AG04449 (cell line): Measurements from ENCODE around the gene CASP9.

Experiments
- CTCF ChIA-PET: fragments of 350-600 bp; formaldehyde crosslinking; extraction: SDS; loops from one replicate; lab custom pipeline; 2021; ENCODE audit warnings: antibody characterized with exemption; lab: Yijun Ruan, JAX
- POLR2A ChIA-PET: fragments of 400-600, 350-600 bp; formaldehyde crosslinking; extraction: SDS; loops from one replicate; lab custom pipeline; 2020; ENCODE audit warnings: antibody characterized with exemption, inconsistent platforms; lab: Yijun Ruan, JAX
- DNase-seq: peaks from one replicate; pipeline ENCODE4 v3.0.0-alpha.2; 2010; ENCODE audit warnings: low read depth, low spot score
- H3K4me3 ChIP-seq: 2 replicates; pipeline ENCODE4 v1.5.1; 2011; ENCODE audit warnings: low read depth, mild to moderate bottlenecking, control low read depth, low read length
- TF ChIP-seq, protein P1 (sequence below): IDR thresholded peaks from one replicate; pipeline ENCODE4 v1.5.1; 2011; ENCODE audit warnings: mild to moderate bottlenecking, moderate library complexity, low read length, control low read depth, inconsistent platforms; ENCODE audit not compliant: insufficient read depth; ENCODE audit errors: missing control alignments

CASP9 gene

DNA sequence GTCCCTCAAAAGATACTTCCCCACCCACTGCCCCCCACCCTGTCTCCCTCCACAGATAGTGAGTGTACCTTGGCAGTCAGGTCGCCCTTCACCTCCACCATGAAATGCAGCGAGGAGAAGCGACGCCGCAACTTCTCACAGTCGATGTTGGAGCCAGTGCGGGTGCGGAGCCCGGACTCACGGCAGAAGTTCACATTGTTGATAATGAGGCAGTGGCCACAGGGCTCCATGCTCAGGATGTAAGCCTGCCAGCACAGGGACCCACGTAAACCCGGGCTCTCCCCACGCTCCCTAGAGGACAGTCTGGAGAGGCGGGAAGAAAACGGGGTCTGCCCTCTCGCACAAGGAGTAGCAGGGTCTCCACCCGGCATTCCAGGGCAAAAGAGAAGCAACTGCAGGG, 17.2 kb downstream of the CASP9 start:
- DNase-seq = no peak
- no peak overlapping the region for H3K4me3 ChIP-seq
- CTCF ChIA-PET = no interaction called here
- POLR2A ChIA-PET = no interaction called here
- TF ChIP-seq, protein P1, sequence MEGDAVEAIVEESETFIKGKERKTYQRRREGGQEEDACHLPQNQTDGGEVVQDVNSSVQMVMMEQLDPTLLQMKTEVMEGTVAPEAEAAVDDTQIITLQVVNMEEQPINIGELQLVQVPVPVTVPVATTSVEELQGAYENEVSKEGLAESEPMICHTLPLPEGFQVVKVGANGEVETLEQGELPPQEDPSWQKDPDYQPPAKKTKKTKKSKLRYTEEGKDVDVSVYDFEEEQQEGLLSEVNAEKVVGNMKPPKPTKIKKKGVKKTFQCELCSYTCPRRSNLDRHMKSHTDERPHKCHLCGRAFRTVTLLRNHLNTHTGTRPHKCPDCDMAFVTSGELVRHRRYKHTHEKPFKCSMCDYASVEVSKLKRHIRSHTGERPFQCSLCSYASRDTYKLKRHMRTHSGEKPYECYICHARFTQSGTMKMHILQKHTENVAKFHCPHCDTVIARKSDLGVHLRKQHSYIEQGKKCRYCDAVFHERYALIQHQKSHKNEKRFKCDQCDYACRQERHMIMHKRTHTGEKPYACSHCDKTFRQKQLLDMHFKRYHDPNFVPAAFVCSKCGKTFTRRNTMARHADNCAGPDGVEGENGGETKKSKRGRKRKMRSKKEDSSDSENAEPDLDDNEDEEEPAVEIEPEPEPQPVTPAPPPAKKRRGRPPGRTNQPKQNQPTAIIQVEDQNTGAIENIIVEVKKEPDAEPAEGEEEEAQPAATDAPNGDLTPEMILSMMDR = no peak

DNA sequence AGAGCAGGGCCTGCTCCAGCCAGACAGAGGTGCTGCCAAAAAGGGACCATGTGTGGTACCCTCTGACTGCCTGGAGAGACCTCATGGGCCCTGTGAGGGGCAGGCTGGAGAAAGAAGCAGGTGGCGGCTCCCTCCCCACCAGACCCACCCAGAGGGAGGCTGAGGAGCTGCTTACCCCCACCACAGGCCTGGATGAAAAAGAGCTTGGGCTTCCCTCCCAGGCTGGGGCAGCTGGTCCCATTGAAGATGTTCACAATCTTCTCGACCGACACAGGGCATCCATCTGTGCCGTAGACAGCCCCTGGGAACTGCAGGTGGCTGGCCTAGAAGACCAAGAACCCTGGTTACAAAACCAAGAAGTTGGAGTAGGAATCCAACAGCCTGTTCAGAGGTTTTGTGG, 19.6 kb downstream of the CASP9 start:
- POLR2A ChIA-PET = no interaction called here
- TF ChIP-seq, protein P1 = no peak
- CTCF ChIA-PET = interaction anchor here (1.5 to 1.9 kb wide), 2 partner anchors 9 to 180 kb away, joined by 5 to 7 read pairs; no protein-coding TSS in a partner anchor
- DNase-seq = no peak
- no peak overlapping the region for H3K4me3 ChIP-seq

DNA sequence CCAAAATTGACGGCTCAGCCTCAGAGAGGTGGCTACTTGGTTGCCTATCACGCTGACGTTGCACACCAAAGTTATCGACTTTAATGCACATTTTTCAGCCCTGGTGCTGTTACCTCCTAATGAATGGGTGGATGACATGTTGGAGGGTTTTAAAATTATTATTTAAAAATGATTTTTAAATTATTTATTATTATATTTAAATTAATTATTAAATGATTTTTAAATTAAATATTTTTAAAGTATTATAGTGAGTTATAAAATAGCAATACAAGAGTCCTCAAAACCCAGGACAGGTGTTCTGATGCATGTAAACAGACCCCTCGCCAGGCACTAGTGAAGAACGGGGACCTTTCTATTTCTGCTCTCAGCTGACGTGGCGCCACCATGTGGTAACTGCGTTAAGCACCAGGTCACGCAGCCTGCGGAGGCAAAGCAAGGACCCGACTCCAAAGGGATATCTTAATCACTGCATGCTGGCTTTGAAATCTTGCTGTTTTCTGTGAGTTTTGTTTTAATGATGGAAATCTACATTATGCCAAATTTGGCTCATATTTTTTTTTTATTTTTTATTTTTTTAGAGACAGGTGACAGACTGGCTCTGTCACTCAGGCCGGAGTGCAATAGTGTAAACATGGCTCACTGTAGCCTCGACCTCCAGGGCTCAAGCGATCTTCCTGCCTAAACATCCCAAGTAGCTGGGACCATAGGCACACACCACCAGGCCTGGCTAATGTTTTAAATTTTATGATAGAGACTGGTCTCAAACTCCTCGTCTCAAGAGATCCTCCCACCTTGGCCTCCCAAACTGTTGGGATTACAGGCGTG, 22.6 kb downstream of the CASP9 start:
- TF ChIP-seq, protein P1 = peak; percentile 80
- ChIA-PET CTCF (interaction anchor here (0.8 to 1.6 kb wide), 8 partner anchors 9 to 178 kb away, joined by 3 to 5 read pairs (median 3); no protein-coding TSS in a partner anchor), POLR2A (no interaction called here)
- DNase-seq = no peak
- H3K4me3 ChIP-seq = no peak overlapping the region

DNA sequence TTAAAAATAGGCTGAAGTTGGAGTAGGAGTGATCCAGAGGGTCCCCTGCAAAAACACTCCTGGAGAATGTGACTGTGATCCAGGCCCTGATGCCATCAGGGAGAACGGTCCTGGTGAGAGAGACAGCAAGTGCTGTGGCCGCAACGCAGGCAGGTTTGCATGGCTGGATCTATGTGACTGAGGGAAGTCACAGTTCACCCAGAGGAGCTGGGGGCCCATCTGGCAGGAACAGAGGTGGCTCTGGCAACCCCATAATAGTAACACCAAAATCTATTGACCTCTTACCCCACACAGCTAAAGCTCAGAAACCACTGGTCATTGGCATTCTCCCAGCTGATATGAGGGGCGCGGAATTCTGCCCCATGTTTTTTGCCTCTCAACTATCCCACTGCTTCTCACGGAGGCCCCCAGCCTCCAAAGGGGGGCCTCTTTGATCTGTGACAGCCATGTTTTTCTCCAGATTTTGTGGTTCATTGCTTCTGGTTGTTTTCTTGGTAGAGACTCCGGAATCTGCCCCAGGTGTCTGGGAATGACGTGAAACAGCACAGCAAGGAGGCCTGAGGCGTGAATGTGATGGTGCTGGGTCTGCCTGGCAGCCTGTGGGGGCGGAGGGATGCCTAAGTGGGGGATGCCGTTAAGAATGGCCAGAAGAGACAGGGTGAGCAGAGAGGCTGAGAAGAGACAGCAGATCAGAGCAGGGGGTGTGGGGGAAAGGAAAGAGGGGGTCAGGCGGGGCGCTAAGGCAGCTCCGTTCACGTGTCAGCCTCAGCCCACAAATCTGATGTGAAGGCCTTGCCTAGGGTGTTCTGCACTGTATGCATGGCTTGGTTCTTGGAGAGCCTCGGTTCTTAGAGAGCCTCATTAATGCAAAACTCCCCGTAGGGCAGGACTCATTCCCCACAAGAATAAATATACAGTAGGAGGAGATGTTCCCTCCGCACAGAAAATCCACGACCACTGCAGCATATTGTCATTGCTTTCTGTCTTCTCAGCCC, 23.5 kb downstream of the CASP9 start:
- DNase-seq = no peak
- CTCF ChIA-PET = interaction anchor here (0.8 to 2.7 kb wide), 15 partner anchors 8 to 372 kb away, joined by 3 to 16 read pairs (median 3); partner anchors contain the start of gene CASP9
- no peak overlapping the region for H3K4me3 ChIP-seq
- TF ChIP-seq, protein P1 = no peak
- POLR2A ChIA-PET = no interaction called here

DNA sequence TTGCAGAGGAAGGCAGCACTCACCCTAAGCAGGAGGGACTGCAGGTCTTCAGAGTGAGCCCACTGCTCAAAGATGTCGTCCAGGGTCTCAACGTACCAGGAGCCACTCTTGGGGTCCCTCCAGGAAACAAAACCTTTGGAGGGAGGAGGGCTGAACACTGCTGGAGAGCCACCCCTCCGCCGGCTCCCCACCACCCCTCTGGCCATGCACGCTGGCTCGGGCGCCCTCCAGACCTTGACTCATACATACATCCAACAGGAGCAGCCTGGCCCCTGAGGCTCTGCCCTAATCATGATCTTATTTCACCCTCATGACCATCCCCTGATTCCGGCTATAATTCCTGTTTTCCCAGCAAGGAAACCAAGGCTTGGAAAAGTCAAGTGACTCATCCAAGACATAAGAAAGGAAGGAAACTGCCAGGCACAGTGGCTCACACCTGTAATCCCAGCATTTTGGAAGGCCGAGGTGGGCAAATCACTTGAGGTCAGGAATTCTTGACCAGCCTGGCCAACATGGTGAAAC, 30.1 kb downstream of the CASP9 start:
- ChIA-PET CTCF (interaction anchor here (1.3 kb wide), 1 partner anchor 170 kb away, joined by 4 read pairs; no protein-coding TSS in a partner anchor), POLR2A (no interaction called here)
- TF ChIP-seq, protein P1 = no peak
- H3K4me3 ChIP-seq = no peak overlapping the region
- no peak for DNase-seq
